Activated T-helper 17 cell treated with anti-CD3 and anti-CD28 coated beads, Interleukin-2, amount 50 U/mL, for 72 hours (primary cell): ENCODE data around the gene BAIAP2L1. TPM values are rescaled to one million over a fixed set of nuclear protein-coding genes. Genes with fewer than 3 reads are reported as not detected.
A peak's percentile ranks its signal among the peaks of the same experiment; 100 is the strongest.
"Not testable (repeated sequence)": the region's sequence is repeated elsewhere in the genome, so short reads cannot be mapped to it uniquely, and the experiment has no call there.

ENCODE experiments used
- ATAC-seq: fragments of 150-1000 bp; cut with Tn5 transposase; replicated peaks from 2 replicates; pipeline ENCODE4 v1.10.0; 2021; ENCODE audit warnings: mild to moderate bottlenecking, moderate library complexity
- H3K27ac Mint-ChIP-seq: one replicate; pipeline ENCODE4 v1.8.0; 2022; ENCODE audit warnings: mixed read lengths
- H3K27me3 Mint-ChIP-seq: one replicate; pipeline ENCODE4 v1.8.0; 2022; ENCODE audit warnings: mixed read lengths
- H3K36me3 Mint-ChIP-seq: one replicate; pipeline ENCODE4 v1.8.0; 2022; ENCODE audit warnings: low read depth, mild to moderate bottlenecking, mixed read lengths
- H3K4me1 Mint-ChIP-seq: one replicate; pipeline ENCODE4 v1.8.0; 2022; ENCODE audit warnings: mixed read lengths
- H3K4me3 Mint-ChIP-seq: one replicate; pipeline ENCODE4 v1.8.0; 2022; ENCODE audit warnings: mild to moderate bottlenecking, mixed read lengths
- H3K9me3 Mint-ChIP-seq: one replicate; pipeline ENCODE4 v1.8.0; 2022; ENCODE audit warnings: mixed read lengths
- total RNA-seq, 2 donors: library from RNA; stranded (reverse); gene quantifications; one replicate each; pipeline ENCODE4 v1.2.3, GENCODE V29; 2022

The BAIAP2L1 gene
- total RNA-seq, 2 donors from 2014 or later = 1.2 to 6.0 TPM

- H3K4me1 Mint-ChIP-seq = peaks cover 4% of the 10 kb centered on the region
- no peak for ATAC-seq
- no peak overlapping the region for H3K27ac Mint-ChIP-seq
- no peak overlapping the region for H3K4me3 Mint-ChIP-seq
- no peaks in the 10 kb centered on the region for H3K27me3 Mint-ChIP-seq
- H3K9me3 Mint-ChIP-seq = no peaks in the 10 kb centered on the region
- no peaks in the 10 kb centered on the region for H3K36me3 Mint-ChIP-seq
Measured at GRCh38 chr7:98330926-98331529, 69.9 kb downstream of the BAIAP2L1 start.

- Mint-ChIP-seq H3K27ac (no peak overlapping the region), H3K36me3 (no peaks in the 10 kb centered on the region)
Measured at GRCh38 chr7:98329791-98330373, 71.0 kb downstream of the BAIAP2L1 start.

GRCh38 chr7:98329100-98329790, 71.6 kb downstream of the BAIAP2L1 start:
- Mint-ChIP-seq H3K27ac (no peak overlapping the region), H3K27me3 (no peaks in the 10 kb centered on the region), H3K36me3 (no peaks in the 10 kb centered on the region), H3K4me1 (no peaks in the 10 kb centered on the region), H3K4me3 (no peak overlapping the region), H3K9me3 (no peaks in the 10 kb centered on the region)
- ATAC-seq = no peak

More at GRCh38 chr7:98329791-98330373, 71.0 kb downstream of the BAIAP2L1 start:
- ATAC-seq = no peak
- no peak overlapping the region for H3K4me3 Mint-ChIP-seq
- peaks cover under 1% of the 10 kb centered on the region for H3K4me1 Mint-ChIP-seq
- no peaks in the 10 kb centered on the region for H3K27me3 Mint-ChIP-seq
- no peaks in the 10 kb centered on the region for H3K9me3 Mint-ChIP-seq

GRCh38 chr7:98324782-98325181, 76.1 kb downstream of the BAIAP2L1 start:
- Mint-ChIP-seq H3K27me3 (no peaks in the 10 kb centered on the region), H3K4me1 (no peaks in the 10 kb centered on the region), H3K9me3 (no peaks in the 10 kb centered on the region), H3K4me3 (no peak overlapping the region), H3K27ac (no peak overlapping the region), H3K36me3 (no peaks in the 10 kb centered on the region)
- no peak for ATAC-seq

GRCh38 chr7:98323597-98324322, 77.1 kb downstream of the BAIAP2L1 start:
- ATAC-seq = peak; percentile 50
- Mint-ChIP-seq H3K4me3 (no peak overlapping the region), H3K27ac (no peak overlapping the region), H3K27me3 (no peaks in the 10 kb centered on the region), H3K4me1 (no peaks in the 10 kb centered on the region), H3K36me3 (no peaks in the 10 kb centered on the region), H3K9me3 (no peaks in the 10 kb centered on the region)

GRCh38 chr7:98322331-98323270, 78.3 kb downstream of the BAIAP2L1 start:
- no peaks in the 10 kb centered on the region for H3K4me1 Mint-ChIP-seq

GRCh38 chr7:98321301-98321700, 79.6 kb downstream of the BAIAP2L1 start:
- no peaks in the 10 kb centered on the region for H3K4me1 Mint-ChIP-seq
- H3K27me3 Mint-ChIP-seq = no peaks in the 10 kb centered on the region
- H3K4me3 Mint-ChIP-seq = no peak overlapping the region
- H3K27ac Mint-ChIP-seq = no peak overlapping the region
- ATAC-seq = no peak
- H3K36me3 Mint-ChIP-seq = no peaks in the 10 kb centered on the region
- H3K9me3 Mint-ChIP-seq = no peaks in the 10 kb centered on the region

More at GRCh38 chr7:98322331-98323270, 78.3 kb downstream of the BAIAP2L1 start:
- Mint-ChIP-seq H3K9me3 (no peaks in the 10 kb centered on the region), H3K27ac (no peak overlapping the region), H3K27me3 (no peaks in the 10 kb centered on the region), H3K4me3 (no peak overlapping the region), H3K36me3 (no peaks in the 10 kb centered on the region)
- ATAC-seq = no peak

GRCh38 chr7:98319176-98319575, 81.7 kb downstream of the BAIAP2L1 start:
- no peaks in the 10 kb centered on the region for H3K9me3 Mint-ChIP-seq
- H3K4me1 Mint-ChIP-seq = no peaks in the 10 kb centered on the region
- no peak for ATAC-seq
- H3K36me3 Mint-ChIP-seq = no peaks in the 10 kb centered on the region
- H3K4me3 Mint-ChIP-seq = no peak overlapping the region
- no peaks in the 10 kb centered on the region for H3K27me3 Mint-ChIP-seq
- no peak overlapping the region for H3K27ac Mint-ChIP-seq

GRCh38 chr7:98317366-98318040, 83.4 kb downstream of the BAIAP2L1 start:
- Mint-ChIP-seq H3K9me3 (no peaks in the 10 kb centered on the region), H3K4me3 (no peak overlapping the region), H3K27ac (no peak overlapping the region), H3K36me3 (no peaks in the 10 kb centered on the region), H3K4me1 (no peaks in the 10 kb centered on the region), H3K27me3 (no peaks in the 10 kb centered on the region)
- ATAC-seq = no peak

- not testable (repeated sequence) for H3K27ac Mint-ChIP-seq, H3K36me3 Mint-ChIP-seq, H3K9me3 Mint-ChIP-seq, H3K27me3 Mint-ChIP-seq, ATAC-seq, H3K4me3 Mint-ChIP-seq, H3K4me1 Mint-ChIP-seq
Measured at GRCh38 chr7:98315994-98316527, 84.8 kb downstream of the BAIAP2L1 start.

- no peak overlapping the region for H3K4me3 Mint-ChIP-seq
Measured at GRCh38 chr7:98315318-98315993, 85.4 kb downstream of the BAIAP2L1 start.

GRCh38 chr7:98314469-98314868, 86.4 kb downstream of the BAIAP2L1 start:
- Mint-ChIP-seq H3K36me3 (no peaks in the 10 kb centered on the region), H3K9me3 (no peaks in the 10 kb centered on the region), H3K27me3 (no peaks in the 10 kb centered on the region), H3K4me1 (no peaks in the 10 kb centered on the region), H3K27ac (no peak overlapping the region), H3K4me3 (no peak overlapping the region)
- no peak for ATAC-seq

More at GRCh38 chr7:98315318-98315993, 85.4 kb downstream of the BAIAP2L1 start:
- Mint-ChIP-seq H3K27me3 (no peaks in the 10 kb centered on the region), H3K27ac (no peak overlapping the region), H3K9me3 (no peaks in the 10 kb centered on the region), H3K4me1 (no peaks in the 10 kb centered on the region), H3K36me3 (no peaks in the 10 kb centered on the region)
- no peak for ATAC-seq

- H3K4me3 Mint-ChIP-seq = no peak overlapping the region
- H3K4me1 Mint-ChIP-seq = no peaks in the 10 kb centered on the region
- H3K27ac Mint-ChIP-seq = no peak overlapping the region
- H3K27me3 Mint-ChIP-seq = no peaks in the 10 kb centered on the region
- no peaks in the 10 kb centered on the region for H3K9me3 Mint-ChIP-seq
- no peak for ATAC-seq
- H3K36me3 Mint-ChIP-seq = no peaks in the 10 kb centered on the region
Measured at GRCh38 chr7:98312201-98312600, 88.7 kb downstream of the BAIAP2L1 start.
